K562 (cell line): ENCODE results near the gene RAB6A. TPM values are rescaled to one million over a fixed set of nuclear protein-coding genes. Genes with fewer than 3 reads are reported as not detected.
A peak's percentile ranks its signal among the peaks of the same experiment; 100 is the strongest.

ENCODE experiments used
- ARID3B ChIP-seq: fragments of 250-450 bp; sonication (Bioruptor Pico); IDR thresholded peaks from 2 replicates; pipeline ENCODE4 v1.4.0; 2020; ENCODE audit warnings: borderline replicate concordance
- CEBPZ ChIP-seq: fragments of 150-350 bp; IDR thresholded peaks from 2 replicates; pipeline ENCODE4 v1.6.1; 2014; ENCODE audit warnings: low read depth, mild to moderate bottlenecking, low read length, borderline replicate concordance
- EZH2 ChIP-seq: IDR thresholded peaks from 2 replicates; pipeline ENCODE4 v1.6.1; 2012; ENCODE audit warnings: low read depth, mild to moderate bottlenecking, inconsistent platforms, low read length, borderline replicate concordance
- HSF4 ChIP-seq: fragments of 250-450 bp; sonication (Bioruptor Pico); IDR thresholded peaks from 2 replicates; pipeline ENCODE4 v2.1.2; 2022; ENCODE audit warnings: mild to moderate bottlenecking, moderate library complexity, borderline replicate concordance
- MEF2D ChIP-seq: conservative IDR thresholded peaks from 2 replicates; pipeline ENCODE4 v1.6.1; 2016; ENCODE audit warnings: low read depth, missing genetic modification characterization, missing compliant biosample characterization
- MYBL2 ChIP-seq, 2 experiments: fragments of 450-650 bp in 1 of 2; sonication (generic) in 1 of 2; formaldehyde crosslinking in 1 of 2; IDR thresholded peaks; 2 replicates each; pipeline versions ENCODE4 v1.6.1 to v1.8.1; 2017 to 2022; ENCODE audit warnings: borderline replicate concordance in 1 of 2, inconsistent platforms in 1 of 2, low read depth in 1 of 2, mild to moderate bottlenecking in 1 of 2, missing genetic modification reagents in 1 of 2, moderate library complexity in 1 of 2
- NFIX ChIP-seq: fragments of 250-450 bp; sonication (Bioruptor Pico); IDR thresholded peaks from 2 replicates; pipeline ENCODE4 v1.4.0; 2020; ENCODE audit warnings: low read depth, mild to moderate bottlenecking, moderate library complexity
- PRMT5 ChIP-seq: sonication (generic); formaldehyde crosslinking; IDR thresholded peaks from 2 replicates; pipeline ENCODE4 v1.5.0; 2020; ENCODE audit warnings: missing genetic modification reagents
- SP1 ChIP-seq: sonication (generic); formaldehyde crosslinking; IDR thresholded peaks from 2 replicates; pipeline ENCODE4 v1.8.1; 2022; ENCODE audit warnings: mild to moderate bottlenecking, missing genetic modification reagents
- TAF7 ChIP-seq: fragments of 450-650 bp; IDR thresholded peaks from 2 replicates; pipeline ENCODE4 v1.6.1; 2016; ENCODE audit warnings: missing genetic modification characterization, missing compliant biosample characterization
- polyA plus RNA-seq, 8 experiments: library from polyadenylated mRNA; depleted of rRNA in 4 of 8; stranded (reverse) in 5 of 8; unstranded in 3 of 8; fragments of >200 nt; fragmentation: Nextera tagmentation in 2 of 8; fragmentation: Illumina TruSeq in 1 of 8; extraction: Ambion mirVana in 2 of 8; extraction: Trizol in 1 of 8; gene quantifications; 2 replicates each; pipeline versions ENCODE4 v1.2.1 to v1.2.3, GENCODE V29; 2011 to 2014; ENCODE audit warnings: inconsistent platforms in 1 of 8, missing spikeins in 1 of 8
- total RNA-seq, 7 experiments: library from RNA; depleted of rRNA in 6 of 7; stranded (reverse); fragments of >200 nt in 6 of 7; fragmentation: Illumina TruSeq in 2 of 7; extraction: Trizol in 2 of 7; gene quantifications; 2 replicates each; pipeline versions ENCODE4 v1.2.1 to v1.2.3, GENCODE V29; 2011 to 2021; ENCODE audit warnings: low replicate concordance in 1 of 7
- TF ChIP-seq, protein P1 (sequence below): sonication (generic); formaldehyde crosslinking; IDR thresholded peaks from 2 replicates; pipeline ENCODE4 v1.4.0; 2020; ENCODE audit warnings: mild to moderate bottlenecking, missing genetic modification reagents
- TF ChIP-seq, protein P2 (sequence below): fragments of 450-650 bp; IDR thresholded peaks from 2 replicates; pipeline ENCODE4 v1.6.1; 2018; ENCODE audit not compliant: partially characterized antibody
- TF ChIP-seq, protein P3 (sequence below): sonication (generic); formaldehyde crosslinking; IDR thresholded peaks from 2 replicates; pipeline ENCODE4 v1.8.0; 2022; ENCODE audit warnings: missing genetic modification reagents, mild to moderate bottlenecking, borderline replicate concordance

Gene RAB6A
- total and polyA plus RNA-seq, 9 of the 15 experiments (the other 6 are each of a cell fraction or from before 2014, with no cell fraction given): 14.0 to 95.3 (median 45.4) TPM

DNA sequence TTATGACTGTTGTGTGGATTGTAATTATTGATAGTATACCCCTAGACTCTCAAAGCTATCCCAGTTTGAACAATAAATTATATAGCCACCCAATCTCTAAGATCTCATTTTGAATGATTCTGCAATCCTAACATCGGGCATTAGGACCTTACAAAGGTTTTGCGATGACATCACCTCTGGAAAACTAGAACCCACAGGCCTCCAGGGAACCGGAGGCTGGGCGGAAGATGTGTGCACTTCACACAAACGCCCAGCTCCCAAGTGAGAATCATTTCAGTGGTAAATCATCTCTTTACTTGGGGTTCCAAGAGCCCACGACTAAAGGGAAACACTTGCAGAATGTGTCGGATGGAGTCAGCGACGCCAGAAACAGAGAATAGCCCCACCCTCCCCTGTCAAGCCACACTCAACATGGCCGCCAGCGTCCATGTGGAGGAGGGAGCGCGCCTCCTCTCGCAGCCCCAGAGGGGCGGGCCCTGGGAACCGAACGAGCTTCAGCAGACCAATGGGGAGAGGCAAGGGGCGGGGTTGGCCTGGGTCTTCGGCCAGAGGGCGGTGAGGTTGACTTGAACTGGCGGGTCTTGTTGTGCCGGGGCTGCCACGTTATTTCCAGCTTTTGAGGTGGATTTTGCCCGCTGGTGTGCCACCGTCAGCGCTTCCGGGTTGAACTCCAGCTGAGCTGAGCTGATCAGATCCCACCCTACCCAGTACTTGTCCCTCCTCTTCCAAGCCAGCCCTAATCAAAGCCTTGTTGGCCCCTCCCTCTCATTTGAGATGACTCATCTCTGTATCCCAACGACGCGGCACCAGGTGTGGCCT lies 18.4 kb upstream of the RAB6A start (continued):
- TF ChIP-seq, protein P1, sequence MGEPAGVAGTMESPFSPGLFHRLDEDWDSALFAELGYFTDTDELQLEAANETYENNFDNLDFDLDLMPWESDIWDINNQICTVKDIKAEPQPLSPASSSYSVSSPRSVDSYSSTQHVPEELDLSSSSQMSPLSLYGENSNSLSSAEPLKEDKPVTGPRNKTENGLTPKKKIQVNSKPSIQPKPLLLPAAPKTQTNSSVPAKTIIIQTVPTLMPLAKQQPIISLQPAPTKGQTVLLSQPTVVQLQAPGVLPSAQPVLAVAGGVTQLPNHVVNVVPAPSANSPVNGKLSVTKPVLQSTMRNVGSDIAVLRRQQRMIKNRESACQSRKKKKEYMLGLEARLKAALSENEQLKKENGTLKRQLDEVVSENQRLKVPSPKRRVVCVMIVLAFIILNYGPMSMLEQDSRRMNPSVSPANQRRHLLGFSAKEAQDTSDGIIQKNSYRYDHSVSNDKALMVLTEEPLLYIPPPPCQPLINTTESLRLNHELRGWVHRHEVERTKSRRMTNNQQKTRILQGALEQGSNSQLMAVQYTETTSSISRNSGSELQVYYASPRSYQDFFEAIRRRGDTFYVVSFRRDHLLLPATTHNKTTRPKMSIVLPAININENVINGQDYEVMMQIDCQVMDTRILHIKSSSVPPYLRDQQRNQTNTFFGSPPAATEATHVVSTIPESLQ (CRISPR knock-in tag): no peak
- TF ChIP-seq HSF4 (CRISPR knock-in tag) (no peak), MEF2D (0 out of 2 replicates have a peak, but pooled peaks have one; percentile 0), NFIX (CRISPR knock-in tag) (no peak), MYBL2 (IDR thresholded peaks at IDR 0.05; ENCODE audit: low read depth) (no peak; the same call in 1 of the 2 replicates), MYBL2 (CRISPR knock-in tag; IDR thresholded peaks at IDR 0.05; ENCODE audit: borderline replicate concordance) (no peak), SP1 (CRISPR knock-in tag) (peak; percentile 94), EZH2 (no peak), TAF7 (tag) (peak; percentile 29; the same call in 1 of the 2 replicates), PRMT5 (CRISPR knock-in tag) (no peak), CEBPZ (no peak), ARID3B (CRISPR knock-in tag) (no peak)
- TF ChIP-seq, protein P2, sequence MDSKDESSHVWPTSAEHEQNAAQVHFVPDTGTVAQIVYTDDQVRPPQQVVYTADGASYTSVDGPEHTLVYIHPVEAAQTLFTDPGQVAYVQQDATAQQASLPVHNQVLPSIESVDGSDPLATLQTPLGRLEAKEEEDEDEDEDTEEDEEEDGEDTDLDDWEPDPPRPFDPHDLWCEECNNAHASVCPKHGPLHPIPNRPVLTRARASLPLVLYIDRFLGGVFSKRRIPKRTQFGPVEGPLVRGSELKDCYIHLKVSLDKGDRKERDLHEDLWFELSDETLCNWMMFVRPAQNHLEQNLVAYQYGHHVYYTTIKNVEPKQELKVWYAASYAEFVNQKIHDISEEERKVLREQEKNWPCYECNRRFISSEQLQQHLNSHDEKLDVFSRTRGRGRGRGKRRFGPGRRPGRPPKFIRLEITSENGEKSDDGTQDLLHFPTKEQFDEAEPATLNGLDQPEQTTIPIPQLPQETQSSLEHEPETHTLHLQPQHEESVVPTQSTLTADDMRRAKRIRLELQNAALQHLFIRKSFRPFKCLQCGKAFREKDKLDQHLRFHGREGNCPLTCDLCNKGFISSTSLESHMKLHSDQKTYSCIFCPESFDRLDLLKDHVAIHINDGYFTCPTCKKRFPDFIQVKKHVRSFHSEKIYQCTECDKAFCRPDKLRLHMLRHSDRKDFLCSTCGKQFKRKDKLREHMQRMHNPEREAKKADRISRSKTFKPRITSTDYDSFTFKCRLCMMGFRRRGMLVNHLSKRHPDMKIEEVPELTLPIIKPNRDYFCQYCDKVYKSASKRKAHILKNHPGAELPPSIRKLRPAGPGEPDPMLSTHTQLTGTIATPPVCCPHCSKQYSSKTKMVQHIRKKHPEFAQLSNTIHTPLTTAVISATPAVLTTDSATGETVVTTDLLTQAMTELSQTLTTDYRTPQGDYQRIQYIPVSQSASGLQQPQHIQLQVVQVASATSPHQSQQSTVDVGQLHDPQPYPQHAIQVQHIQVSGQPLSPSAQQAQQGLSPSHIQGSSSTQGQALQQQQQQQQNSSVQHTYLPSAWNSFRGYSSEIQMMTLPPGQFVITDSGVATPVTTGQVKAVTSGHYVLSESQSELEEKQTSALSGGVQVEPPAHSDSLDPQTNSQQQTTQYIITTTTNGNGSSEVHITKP: peak; percentile 90
- TF ChIP-seq, protein P3, sequence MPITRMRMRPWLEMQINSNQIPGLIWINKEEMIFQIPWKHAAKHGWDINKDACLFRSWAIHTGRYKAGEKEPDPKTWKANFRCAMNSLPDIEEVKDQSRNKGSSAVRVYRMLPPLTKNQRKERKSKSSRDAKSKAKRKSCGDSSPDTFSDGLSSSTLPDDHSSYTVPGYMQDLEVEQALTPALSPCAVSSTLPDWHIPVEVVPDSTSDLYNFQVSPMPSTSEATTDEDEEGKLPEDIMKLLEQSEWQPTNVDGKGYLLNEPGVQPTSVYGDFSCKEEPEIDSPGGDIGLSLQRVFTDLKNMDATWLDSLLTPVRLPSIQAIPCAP (CRISPR knock-in tag): no peak
